GM18873 (cell line): ENCODE results near the gene RCCD1.

Experiments used
- ATAC-seq: cut with Tn5 transposase; IDR thresholded peaks from one replicate; pipeline ENCODE4 v1.9.1; 2021; ENCODE audit warnings: mild to moderate bottlenecking, moderate library complexity, moderate number of reproducible peaks; ENCODE audit not compliant: unreplicated experiment, low FRiP score

The RCCD1 gene

DNA sequence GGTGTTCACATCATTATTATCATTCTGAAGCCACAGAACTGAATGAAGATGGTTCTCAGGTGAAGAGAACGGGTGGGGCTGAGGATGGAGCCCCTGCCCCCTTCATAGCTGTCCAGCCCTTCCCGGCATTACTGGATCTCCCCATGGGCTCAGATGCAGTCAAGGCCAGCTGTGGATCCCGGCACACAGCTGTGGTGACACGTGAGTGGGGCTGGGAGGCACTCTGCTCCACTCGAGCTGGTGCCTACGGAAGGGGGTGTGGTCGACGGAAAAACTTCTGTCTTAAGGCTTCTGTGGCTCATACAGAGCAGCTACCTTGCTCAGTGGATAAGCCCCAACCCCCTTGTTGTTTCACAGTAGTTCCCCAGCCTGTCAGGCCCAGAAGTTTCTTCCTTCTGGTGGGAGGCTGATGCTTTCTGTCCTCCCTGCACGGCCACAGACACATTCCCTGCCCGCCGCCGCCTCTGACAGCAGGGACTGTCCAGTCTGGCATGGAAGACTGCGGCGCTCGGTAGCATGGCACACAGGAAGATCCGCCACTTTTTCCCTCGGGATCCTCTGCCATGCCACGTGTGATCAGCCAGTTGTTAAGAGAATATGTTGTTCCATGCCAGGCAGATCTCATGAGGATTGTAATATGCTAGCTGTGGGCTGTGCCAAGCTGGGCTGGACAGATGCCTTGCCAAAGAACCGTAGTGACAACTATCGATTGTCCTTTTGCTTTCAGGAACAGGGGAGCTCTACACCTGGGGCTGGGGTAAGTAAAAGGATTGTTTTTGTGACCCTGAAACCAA, 5.8 kb downstream of the RCCD1 start:
- ATAC-seq: no peak

DNA sequence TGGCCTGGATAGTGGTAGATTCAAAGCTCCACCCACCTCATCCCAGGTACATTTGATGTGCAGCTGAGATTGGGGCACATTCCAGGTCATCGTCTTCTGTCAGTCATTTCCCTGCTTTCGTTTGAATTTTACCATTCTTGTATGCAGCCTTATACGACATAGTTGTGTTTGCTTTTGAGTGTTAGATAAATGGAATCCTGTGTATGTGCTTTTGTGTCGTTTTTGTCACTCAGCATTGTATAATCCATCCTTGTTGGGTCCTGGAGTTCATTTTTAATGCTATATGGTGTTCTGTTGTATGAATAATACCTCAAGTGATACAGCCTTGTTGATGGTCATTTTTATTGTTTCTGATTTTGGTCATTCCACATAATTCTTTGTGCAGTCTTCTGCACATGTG, 7.3 kb downstream of the RCCD1 start:
- ATAC-seq: no peak

DNA sequence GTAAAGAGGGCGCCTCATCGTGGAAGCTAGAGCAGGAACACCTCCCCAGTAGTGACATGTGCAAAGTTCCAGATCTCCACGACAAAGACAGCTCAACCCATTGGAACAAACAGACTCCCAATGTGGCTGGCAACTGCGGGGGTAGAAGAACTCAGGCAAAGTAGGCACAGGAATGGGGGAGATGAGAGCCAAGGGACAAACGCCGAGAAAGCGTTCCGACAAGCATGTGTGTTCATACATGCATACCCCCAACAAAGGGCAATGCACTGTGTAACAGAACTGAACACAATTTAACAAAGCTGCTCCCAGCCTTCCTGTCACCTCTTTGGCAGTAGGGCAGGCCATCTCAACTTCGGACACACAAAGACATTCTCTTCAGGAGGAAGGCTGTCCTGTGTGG, 11.6 kb downstream of the RCCD1 start:
- no peak for ATAC-seq

DNA sequence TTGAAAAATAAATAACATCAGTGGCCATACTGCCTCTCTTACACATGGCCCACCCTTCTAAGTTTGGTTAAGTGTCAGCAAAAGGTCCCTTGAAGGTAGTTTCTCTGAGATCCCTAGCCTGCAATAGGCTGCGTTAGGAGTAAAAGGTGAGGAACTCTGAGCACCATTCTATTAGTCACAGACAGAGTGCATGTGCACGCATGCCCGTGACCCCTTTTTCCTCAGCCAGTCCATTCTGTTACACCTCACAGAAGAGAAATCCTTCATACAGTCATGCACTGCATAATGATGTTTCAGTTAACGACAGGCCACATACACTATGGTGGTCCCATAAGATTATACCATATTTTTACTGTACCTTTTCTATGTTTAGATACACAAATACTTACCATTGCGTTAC, 12.5 kb downstream of the RCCD1 start:
- no peak for ATAC-seq

DNA sequence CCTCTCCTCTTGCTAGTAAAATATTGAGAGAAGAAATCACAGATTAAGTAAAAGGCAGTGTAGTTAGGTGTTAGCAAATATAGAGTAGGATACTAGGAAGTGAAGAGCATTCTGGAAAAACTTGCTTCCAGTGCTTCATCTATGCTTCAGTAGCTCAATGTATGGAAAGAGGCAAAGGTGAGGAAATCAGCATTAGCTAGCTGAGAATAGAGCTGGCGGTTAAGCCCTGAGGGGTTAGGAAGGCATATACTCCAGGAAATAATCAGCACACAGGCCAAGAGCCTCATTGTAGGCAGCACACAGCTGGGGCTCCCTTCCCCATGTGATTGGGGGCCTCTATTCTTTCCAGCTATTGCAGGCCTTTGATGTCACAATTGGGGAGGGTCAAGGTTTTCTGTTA, 13.8 kb downstream of the RCCD1 start:
- no peak for ATAC-seq

DNA sequence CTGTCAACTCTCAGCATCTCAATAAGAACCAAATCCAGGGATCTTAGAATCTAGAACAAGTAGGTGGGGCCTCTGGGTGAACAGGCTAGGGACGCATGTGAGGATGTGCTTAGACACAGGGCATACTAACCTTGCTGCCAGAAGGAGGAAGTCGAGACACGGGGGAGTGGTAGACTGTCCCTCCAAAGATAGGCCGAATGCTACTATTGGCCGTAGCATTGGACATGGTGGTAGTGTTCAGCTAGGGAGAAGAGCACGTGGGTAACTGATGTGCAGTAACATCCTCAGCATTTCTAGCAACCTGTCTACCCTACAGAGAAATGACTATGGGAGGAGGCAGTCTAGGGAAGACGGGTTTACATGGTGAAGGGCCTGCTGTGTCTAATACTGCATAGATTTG, 15.6 kb downstream of the RCCD1 start:
- ATAC-seq: no peak

DNA sequence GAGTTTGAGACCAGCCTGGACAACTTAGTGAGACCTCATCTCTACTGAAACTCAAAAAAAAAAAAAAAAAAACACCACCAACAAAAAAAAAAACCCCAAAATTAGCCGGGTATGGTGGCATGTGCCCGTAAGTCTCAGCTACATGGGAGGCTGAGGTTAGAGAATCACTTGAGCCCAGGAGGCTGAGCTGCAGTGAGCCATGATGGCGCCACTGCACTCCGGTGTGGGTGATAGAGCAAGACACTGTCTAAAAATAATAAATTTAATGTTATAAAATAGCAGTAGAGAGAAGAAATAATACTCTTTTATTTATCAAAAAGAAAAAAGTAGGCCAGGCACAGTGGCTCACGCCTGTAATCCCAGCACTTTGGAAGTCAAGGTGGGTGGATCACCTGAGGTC, 17.4 kb downstream of the RCCD1 start:
- no peak for ATAC-seq

DNA sequence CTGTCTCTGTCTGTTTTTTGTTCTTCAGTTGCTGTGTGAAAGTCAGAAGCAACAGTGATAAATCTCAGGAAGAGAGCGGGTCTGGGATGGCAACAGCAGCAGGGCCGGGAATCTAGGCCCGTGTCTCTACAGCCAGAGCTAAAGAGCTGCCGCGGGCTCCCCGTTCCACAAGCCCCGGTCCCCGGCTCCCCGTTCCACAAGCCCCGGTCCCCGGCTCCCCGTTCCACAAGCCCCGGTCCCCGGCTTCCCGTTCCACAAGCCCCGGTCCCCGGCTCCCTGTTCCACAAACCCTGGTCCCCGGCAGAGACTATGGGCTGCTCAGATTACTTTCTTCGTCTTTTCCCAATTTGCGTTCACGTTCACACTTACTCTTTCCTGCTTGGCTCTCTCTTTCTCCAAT, 19.5 kb downstream of the RCCD1 start:
- ATAC-seq: no peak

DNA sequence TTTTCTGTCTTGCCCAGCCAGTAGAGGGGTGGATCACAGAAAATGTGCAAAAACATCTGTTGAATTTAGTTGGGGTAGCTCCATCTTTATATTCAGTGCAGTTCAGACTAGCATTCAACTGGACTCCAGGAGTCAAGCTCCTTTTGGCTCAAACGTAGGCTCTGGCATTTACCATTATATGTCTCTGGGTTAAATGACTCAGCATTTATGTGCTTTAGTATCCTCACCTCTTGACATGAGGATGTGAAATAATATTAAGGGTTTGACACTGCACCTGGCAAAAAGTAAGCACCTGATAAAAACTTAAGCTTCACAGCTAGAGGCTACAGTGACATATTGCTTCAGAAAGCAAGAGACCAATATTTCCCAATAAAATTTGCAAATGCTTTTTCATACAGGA, 24.9 kb downstream of the RCCD1 start:
- ATAC-seq: no peak

DNA sequence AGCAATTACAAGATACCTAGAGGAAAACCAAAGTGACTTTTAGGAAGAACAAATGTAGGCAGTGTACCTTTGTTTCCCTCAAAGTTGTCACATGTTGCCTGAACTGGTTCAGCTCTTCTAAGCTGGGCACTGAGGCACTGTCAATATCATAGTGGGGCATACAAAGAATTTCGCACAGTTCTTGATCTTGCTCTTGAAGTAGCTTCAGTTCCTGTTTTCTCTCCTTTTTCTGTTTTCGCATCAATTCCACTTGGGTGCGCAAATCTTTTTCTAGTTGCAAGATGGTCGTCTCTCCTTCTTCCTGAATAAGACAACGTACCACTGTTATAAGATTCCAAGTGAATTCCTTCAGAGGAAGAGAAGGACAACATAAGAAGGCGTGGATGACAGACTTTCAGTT, 27.0 kb downstream of the RCCD1 start:
- no peak for ATAC-seq

DNA sequence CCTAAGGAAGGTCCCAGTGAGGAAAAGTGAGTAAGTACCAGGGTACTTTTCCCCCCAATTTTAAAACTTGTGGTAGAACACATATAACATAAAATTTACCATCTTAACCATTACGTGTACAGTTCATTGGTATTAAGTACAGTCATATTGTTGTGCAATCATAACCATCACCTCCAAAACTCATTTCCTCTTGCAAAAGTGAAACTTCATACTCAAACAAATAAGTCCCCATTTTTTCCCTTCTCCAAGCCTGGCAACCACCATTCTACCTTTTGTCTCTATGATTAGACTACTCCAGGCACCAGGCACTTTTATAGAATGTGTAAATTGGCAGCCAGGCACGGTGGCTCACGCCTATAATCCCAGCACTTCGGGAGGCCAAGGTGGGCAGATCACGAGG, 27.5 kb downstream of the RCCD1 start:
- ATAC-seq: no peak

DNA sequence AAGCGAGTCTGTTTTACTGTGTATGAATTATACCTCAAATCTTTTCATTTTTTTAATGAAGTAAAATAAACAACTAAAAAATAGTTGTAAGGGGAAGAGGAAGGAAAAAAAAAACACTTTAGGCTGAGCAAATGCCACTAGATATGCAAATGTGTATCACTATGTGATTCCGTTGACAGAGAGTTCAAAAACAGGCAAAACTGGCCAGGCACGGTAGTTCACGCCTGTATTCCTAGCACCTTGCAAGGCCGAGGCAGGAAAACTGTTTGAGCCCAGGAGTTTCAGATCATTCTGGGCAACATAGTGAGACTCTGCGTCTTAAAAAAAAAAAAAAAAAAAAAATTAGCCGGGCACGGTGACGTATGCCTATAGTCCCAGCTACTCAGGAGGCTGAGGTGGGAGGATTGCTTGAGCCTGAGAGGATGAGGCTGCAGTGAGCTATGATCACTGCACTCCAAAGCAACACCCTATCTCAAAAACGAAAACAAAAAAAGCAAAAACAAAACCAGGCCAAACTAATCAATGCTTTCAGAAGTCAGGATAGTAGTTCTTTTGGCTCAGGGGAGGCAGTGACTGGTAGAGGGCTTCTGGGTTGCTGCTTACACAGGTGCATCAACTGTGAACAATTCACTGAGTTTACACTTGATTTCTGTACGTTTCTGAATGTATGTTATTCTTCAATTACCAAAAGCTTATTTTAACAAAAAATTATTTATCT, 32.3 kb downstream of the RCCD1 start:
- peak; percentile 48 for ATAC-seq

DNA sequence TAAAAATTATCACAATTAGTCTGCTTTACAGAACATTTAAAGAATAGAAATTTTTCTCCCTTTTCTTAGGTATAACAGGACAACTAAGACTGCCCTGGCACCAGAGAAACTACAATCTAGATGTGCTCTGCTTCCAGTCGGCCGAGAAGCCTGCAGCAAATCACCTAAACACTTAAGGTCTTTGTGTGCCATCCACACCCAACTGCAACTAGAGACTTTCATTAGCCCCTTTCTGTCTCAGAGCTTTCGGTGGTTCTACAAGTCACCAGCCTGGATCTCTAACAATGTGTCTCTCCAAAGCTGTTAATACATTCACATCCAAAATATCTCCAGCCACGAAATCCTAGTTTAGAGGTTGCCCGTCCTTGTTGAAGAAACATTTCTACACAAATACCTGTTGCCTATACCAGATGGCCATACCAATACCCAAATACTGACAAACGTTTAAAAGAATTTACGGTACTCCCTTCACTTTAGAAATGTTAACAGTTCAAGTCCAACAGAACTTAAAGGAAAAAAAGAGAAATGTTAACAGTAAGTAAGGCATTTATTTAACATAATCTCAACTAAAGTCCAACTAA, 33.0 kb downstream of the RCCD1 start:
- ATAC-seq: no peak

DNA sequence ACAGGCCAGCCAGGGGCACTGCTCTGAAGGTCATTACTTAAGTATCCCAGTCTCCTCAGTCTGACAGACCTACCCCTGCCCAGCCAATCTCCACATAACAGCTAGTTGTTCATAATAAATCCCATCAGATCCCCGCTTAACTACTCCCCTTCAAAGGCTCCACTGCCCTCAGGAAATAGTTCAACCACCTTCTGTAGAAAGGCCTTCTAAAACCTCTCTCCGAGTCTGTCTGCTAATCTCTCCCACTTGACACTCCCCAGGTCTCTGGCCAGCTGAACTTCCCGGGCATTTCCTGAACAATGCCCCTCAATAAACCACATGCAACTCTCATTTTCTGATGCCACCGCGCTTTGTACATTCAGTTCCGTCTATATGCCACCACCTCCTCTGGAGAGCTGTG, 33.6 kb downstream of the RCCD1 start:
- no peak for ATAC-seq

DNA sequence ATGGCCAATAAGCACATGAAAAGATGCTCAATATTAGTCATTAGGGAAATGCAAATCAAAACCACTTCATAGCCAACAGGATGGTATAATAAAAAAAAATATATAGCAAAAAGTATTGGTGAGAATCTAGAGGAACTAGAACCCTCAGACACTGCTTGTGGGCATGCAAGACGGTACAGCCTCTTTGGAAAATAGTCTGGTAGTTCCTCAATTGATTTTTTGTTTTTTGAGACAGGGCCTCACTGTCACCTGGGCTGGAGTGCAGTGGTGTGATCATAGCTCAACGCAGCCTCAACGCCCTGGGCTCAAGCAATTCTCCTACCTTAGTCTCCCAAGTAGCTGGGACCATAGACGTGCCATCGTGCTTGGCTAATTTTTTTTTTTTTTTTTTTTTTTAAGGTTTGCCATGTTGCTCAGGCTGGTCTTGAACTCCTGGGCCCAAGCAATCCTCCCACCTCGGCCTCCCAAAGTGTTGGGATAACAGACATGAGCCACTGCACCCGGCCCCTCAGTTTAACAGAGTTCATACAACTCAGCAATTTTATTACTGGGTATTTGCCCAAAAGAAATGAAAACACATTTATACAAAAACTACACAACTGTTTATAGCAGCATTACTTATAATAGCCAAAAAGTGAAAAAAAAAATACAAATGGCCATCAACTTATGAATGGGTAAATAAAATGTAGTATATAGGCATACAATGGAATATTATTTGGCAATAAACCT, 34.5 kb downstream of the RCCD1 start:
- ATAC-seq: no peak

DNA sequence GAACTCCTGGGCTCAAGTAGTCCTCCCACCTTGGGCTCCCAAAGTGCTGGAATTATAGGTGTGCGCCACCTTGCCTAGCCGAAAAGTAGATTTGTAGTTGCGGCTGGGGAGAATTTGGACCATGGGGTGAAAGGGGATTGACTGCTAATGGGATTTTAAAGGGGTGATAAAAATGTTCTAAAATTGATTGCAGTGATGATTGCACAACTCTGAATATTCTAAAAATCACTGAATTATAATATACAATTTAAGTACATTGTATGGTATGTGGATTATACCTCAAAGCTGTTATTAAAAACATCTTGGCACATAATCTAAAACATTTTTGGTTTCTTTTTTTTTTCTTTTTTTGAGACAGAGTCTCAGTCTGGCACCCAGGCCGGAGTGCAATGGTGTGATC, 35.8 kb downstream of the RCCD1 start:
- ATAC-seq: no peak

DNA sequence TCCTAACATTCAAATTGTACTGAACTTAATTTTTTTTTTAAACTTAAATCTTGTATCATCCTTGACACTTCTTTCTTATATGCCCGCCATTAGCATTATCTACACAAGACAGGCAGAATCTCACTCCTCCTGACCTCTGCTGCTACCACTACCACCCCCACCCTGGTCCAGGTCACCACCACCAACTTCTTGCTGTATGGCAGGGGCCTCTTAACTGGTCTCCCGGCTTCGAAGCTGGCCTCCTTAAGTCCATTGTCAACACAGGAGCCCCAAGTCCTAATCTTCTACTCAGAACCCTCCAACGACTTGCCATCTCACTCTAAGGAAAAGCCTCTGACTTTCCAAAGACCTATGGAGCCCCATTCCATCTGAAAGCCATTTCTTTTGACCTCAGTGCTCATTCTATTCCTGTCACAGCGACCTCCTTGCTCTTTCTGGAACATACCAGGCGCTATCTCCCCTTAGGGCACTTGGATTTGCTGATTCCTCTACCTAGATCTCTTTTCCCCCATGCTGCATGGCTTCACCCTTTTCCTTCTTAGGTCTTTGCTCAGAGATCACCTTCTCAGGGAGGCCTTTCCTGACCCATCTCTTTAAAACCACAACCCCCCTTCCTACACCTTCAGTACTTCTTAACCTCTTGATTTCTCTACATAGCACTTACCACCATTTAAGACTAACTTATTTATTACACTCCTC, 37.1 kb downstream of the RCCD1 start:
- ATAC-seq: no peak

DNA sequence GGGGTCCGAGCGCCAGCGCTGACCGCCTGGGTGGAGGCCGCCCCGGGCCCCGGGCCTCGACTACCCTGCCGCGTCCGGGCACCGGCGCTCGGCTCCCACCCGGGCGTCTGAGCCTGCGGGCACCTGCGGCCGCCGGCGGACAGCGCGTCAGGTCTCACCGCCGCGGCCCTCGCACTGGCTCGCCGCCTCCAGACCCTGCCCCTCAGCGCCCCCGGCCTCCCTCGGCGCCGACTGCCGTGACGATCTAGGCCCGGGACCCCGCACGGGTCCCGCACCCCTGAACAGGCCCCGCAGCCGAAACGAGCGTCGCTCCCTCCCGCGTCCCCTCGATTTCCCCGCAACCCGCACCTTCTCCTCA, 39.4 kb downstream of the RCCD1 start:
- ATAC-seq: no peak

DNA sequence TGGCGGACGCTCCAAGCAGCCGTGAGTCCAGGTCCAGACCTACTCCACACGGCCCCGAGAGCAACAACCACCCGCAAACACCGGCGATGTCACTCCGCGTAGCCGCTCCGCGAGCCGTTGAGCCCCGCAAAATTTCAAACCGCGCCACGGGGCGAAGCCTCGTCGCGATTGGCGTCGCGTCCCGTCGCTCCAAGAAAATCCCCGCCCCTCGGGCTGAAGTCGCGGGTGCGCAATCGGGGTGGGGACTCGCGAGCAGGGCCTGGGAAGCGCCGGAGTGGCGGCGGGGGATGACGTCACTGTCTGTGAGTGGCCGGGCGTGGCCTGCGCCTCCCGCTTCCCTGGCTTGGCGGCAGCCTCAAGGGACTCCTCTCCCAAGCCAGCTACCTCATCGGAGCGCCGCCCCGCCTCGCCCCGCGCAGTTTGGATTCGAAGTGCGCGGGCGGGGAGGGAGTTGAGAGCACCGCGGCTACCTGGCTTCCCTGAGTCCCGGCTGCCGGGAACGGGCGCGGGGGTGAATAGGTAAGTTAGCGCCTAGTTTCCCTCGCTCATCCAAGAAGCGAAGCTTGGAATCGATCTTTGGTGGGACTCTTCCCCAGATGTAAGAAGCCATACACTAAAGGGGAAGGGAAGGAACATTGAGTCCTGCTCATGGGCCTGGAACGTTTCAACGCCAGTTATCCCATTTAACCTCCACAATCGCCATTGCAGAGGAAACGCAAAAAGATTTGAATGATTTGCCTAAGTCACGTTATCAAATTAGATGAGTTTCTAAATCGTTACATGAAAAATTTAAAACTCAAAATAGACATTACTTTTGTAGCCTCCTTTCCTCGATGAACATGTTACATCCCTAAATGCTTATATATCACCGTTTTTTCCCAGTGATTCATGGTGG, 40.0 kb downstream of the RCCD1 start, which contains the start of gene PRC1:
TSS of gene PRC1 (minus strand) at position 119 of the 895 bp plus-strand sequence. CDS start at position 1, 118 bp downstream.
- ATAC-seq: peak; percentile 91

DNA sequence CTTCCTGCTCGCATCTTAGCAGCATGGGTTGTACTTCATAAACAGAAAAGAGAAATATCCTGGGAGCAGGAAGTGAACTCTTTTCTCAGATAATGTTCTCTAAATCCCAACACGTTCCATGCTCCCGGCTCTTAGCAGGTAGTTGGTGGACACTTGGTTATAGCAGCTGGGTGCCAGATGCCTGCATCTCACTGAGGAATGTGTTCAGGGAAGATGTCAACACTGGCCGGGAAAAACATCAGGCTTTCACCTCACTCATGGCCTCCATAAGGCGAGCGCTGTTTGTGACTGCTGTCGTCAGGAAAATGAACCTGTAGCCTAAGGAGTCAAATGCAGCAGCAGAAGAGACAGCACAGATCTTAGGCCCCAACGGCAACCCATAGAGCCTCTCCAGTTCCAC, 44.1 kb downstream of the RCCD1 start:
- no peak for ATAC-seq
